Kidney glomerular epithelial cell (primary cell): Measurements from ENCODE around the gene CCDC14.
"Not testable (repeated sequence)": the region's sequence is repeated elsewhere in the genome, so short reads cannot be mapped to it uniquely, and the experiment has no call there.

ENCODE experiments used
- DNase-seq: peaks from one replicate; lab custom pipeline; 2025; lab: John Stamatoyannopoulos, UW

The CCDC14 gene

DNA sequence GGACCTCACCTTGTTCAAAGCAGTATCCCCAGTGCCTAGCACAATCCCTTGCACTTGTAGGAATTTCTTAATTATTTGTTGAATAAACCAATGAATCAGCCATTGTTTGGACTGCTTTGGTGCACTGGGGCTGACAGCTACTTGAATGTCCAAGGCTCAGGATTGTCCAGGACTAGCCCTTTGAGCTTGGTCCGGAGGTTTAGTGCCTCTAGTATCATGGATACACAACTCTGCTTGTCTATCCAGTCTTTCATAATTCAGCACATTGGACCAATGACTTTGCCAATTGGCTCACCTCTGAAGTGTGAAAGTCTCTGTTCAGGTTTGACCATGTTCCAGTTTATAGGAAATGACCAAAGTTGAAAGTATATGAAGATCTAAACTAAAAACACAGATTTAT is 3.8 kb upstream of the CCDC14 start:
- not testable (repeated sequence) for DNase-seq

- no peak for DNase-seq
These were observed 453 bp upstream of the CCDC14 start for GRCh38 chr3:123961508-123961856.

GRCh38 chr3:123953735-123954134 is 7.3 kb downstream of the CCDC14 start:
- no peak for DNase-seq

DNA sequence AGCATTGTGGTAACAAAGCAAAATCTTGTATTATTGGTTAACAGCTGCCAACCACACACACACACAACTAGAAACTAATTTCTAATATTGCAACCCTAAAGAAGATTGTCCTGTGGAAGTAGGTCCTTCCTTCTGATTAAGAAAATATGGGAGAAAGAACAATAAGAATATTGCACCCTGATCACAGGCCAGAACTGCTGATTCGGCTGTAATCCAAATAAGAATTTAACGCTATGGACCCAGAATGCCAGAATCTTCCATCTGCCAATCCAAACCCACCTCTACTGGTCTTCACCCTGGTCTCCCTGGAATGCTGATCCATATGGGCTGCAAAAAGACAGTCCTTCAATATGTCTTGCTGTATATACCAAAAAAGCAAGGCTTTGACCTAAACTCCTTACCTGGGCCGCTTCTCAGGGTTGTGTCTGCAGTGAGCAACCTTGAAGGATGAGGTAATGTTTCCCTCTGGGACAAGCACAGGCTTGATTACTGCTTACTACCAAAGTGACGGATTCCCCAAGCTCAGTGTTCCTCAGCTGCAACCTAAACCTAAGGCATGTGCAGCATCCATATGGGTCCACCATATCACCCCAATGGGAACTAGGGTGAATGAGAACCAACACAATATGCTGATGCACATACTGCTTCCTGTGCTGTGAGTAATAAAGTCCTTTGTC is 8.0 kb downstream of the CCDC14 start:
- no peak for DNase-seq

DNA sequence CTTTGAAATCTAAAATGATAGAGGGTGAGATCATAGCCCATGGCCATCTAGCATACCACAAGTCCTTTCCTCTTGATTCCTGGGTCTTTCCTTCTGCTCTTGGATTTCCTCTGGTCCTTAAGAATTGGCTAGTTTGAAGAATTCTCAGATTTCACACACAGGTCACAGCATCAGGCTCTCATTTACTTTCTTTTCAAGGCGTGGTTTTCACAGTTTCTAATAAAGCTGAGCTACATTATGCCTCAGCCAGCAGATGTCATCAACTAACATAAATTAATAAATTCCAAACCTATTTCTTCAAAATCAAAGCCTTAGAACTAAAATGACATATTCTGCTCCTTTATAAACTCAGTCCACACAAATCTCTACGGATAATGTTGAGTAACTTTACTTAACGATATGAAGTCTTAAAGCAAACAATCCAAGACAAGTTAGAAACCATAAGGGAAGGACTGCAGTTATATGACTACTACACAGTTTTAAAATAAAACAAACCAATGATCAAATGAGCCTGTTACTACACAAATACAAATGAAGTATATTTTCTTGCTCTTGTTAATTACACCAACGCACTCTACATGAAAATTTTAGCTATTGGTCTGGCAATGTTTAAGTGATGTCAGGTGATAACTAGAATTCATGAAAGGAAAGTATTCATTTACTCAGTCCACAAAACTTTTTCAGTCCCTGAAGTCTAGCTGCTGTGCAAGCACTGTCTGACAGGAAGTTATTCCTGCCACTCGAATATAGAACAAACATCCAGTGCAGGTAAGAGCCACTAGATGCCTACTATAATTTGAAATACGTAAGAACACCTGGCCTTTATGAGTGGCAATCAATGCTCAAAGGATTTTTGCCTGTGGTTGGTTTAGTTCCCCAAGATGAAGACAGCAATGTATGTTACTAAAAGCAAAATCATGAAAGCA is 9.2 kb downstream of the CCDC14 start:
- DNase-seq = no peak

- peak; percentile 12 for DNase-seq
These were observed 11.4 kb downstream of the CCDC14 start for GRCh38 chr3:123949641-123950040.

DNA sequence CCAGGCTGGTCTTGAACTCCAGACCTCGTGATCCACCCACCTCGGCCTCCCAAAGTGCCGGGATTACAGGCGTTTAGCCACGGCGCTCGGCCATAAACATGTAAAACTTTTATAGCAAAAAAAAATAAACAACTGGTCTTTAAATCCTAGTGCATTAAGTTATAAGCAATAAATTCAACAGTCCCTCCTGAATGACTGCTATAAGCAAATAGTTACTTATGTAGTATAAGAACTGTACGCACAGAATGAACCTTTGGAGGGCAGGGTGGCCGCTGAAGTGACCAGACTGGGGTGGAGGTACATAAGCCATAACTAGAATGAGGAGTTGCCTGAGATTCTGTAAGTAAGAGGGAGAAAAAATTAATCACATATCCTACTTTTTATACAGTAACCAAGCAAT is 12.6 kb downstream of the CCDC14 start:
- no peak for DNase-seq

DNA sequence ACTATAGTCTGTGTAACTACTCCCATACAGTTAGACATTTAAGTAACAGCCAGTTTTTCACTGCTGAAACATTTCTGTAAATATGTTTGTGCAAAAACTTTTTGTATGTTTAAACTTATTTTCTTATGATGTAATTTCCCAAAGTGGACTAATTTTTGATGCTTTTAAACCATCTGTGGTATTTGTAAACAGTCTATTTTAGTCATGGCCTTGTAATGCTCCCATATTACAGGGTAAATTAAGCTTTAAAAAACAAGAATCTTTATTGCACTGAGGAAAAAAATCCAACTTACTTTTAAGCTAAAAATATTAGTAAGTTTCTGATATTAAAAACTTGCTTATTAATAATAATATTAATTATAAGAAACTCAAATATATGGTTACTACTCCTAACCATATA is 13.5 kb downstream of the CCDC14 start:
- no peak for DNase-seq

GRCh38 chr3:123941542-123941941 is 19.5 kb downstream of the CCDC14 start:
- DNase-seq = no peak

DNA sequence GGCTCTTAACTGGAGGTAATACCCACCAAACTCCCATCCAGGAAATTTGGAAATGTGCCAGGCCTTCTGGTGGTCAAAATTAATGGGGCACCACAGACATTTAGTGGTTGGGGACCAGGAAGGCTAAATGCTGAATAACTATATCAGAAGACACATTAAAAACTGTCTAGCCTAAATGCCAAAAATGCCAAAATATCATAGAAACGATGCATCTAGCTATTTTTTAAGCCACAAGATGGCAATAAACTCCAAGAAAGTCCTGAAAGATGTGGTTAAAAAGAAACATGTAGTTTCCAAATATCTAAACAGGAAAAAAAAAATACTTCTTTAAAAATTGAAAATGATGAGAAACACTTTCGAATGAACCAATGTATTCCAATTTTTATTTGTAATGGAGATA is 19.9 kb downstream of the CCDC14 start:
- no peak for DNase-seq

GRCh38 chr3:123939706-123940105 is 21.3 kb downstream of the CCDC14 start:
- no peak for DNase-seq

DNA sequence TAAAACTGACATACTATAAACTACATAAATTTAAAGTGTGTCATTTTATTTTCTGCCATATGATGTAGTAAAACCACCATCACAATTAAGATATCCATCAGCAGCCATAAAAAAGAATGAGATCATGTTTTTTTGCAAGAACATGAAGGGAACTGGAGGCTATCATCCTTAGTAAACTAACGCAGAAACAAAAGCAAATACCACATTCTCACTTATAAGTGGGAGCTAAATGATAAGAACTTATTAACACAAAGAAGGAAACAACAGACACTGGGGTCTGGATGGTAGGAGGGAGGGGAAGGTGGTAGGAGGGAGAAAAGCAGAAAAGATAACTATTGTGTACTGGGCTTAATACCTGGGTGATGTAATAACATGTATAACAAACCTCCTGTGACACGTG is 24.6 kb downstream of the CCDC14 start:
- DNase-seq = no peak

DNA sequence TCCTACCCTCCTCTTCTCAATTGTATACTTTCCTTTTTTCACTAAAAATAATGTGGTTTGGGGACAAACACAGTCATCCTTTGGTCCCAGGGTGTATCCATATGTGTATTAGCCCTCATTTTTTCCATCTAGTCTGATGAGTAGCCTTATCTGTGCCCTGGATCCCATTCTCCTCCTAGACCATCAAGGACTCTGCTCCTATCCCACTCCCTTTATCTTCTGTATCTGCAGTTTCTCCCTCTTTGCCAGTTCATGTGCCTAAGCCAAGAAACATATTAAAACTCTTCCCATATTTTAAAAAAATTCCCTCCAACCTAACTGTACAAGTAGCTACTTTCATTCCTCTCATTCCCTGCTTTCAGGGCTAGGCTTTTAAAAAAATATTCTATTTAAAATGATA is 25.2 kb downstream of the CCDC14 start:
- DNase-seq = no peak

DNA sequence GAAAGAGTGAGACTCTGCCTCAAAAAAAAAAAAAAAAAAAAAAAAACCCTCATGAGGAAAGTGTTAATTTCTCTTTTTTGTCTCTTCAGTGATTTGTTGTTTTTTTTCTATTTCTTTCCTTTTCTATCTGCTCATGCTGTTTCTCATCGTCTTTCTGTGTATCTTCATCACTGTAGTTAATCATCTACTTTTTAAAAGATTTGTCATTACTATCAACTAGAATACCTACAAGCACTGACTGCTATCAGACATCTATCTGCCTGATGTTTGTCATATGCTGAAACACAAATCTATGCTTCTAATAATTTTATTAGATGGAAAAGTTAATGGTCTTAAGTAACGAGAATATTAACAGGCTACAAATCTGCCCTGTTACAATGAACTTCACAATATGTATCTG is 26.8 kb downstream of the CCDC14 start:
- DNase-seq = peak; percentile 6

DNA sequence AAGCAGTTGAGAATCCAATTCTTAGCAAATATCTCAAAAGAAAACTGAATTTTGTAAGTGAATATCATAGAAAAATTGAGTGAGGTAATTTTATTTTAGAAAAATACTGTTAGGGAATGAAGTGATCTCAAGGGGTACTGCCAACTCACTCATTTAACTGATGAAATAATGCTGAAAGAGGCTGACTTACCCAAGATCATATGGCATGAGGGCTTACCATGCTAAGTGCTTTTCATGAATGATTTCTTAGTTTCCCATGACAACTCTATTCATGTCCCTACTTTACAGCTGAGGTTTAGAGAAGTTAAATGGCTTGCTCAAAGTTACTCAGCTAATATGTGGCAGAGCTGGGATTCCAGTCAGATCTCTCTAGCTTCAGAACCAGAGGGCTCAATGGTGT is 30.6 kb downstream of the CCDC14 start:
- no peak for DNase-seq

DNA sequence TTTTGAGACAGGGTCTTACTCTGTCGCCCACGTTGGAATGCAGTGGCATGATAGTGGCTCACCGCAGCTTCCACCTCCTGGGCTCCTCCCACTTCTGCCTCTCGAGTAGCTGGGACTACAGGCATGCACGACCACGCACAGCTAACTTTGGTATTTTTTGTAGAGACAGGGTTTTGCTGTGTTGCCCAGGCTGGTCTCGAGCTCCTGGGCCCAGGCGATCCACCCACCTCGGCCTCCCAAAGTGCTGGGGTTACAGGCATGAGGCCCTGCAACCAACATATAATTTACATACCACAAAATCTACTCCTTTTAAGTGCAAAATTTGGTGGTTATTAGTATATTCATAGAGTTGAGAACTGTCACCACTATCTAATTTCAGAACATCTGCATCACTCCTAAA is 31.7 kb downstream of the CCDC14 start:
- no peak for DNase-seq

GRCh38 chr3:123926396-123926795 is 34.6 kb downstream of the CCDC14 start:
- no peak for DNase-seq

- DNase-seq = no peak
These were observed 40.2 kb downstream of the CCDC14 start for GRCh38 chr3:123920868-123921267.

GRCh38 chr3:123920383-123920782 is 40.6 kb downstream of the CCDC14 start:
- no peak for DNase-seq

DNA sequence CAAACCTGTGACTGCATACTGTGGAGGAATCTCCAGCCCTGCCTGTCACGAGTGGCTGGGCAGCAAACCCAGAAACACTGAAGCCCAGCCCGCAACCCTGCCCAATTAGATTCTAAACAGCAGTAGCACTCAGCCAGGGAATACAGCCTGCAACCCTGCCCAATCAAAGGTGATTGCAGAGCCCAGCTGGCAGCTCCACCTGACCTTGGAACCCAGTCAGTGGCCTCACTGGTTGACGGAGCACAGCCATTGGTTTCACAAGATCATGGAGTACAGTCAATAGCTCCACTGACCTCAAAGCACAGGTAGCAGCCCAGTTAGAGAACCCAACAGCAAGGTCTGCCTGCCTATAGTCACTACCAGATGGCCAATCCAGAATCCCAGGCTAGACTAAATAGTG is 41.7 kb downstream of the CCDC14 start:
- DNase-seq = no peak

GRCh38 chr3:123914829-123915228 is 46.2 kb downstream of the CCDC14 start:
- DNase-seq = no peak

DNA sequence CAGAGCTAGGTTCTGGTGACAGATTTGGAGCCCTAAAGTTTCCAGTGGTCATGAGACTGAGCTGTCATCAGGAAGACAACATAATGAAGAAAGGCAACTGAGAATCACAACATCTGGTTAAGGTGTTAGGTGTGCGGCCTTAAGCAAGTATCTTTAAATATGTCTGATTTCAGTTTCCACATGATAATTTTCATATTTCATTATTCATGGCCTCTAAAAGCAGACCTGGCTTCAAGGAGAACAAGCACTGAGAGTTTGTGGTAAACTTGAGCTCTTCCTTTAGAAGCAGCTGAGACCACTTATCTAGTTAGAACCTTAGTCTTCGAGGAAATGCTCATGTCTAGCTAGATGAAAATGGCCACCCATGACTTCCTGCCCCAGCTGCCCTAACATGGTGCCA is 51.2 kb downstream of the CCDC14 start:
- no peak for DNase-seq

DNA sequence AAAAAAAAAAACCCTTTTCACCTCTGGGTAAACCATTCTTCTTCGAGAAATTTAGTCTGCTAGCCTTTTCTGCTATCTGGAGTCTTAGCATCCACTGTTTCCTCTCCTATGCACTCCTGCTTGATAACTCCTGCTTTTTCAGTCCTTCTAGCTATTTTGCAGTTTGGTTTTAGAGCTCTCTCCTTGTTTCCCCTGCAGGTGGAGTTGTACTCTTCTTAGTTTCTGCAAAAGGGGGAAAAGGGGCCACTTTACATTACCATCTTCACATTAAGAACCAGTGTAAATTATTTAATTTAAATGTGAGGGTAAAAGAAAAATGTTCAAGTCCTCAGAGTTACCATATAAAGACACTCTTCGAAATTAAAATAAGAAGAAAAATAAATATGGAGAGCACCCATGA is 53.3 kb downstream of the CCDC14 start:
- no peak for DNase-seq
